CD14-positive monocyte (primary cell): ENCODE results near the gene NOP9. TPM values are rescaled to one million over a fixed set of nuclear protein-coding genes. Genes with fewer than 3 reads are reported as not detected.

Experiments used
- DNase-seq, 3 donors: peaks; one replicate each; pipeline ENCODE4 v3.0.0-alpha.2; 2011 to 2022
- H2AFZ ChIP-seq: 2 replicates; pipeline ENCODE4 v1.6.0; 2012; ENCODE audit warnings: mild to moderate bottlenecking, low read depth, low read length, inconsistent platforms; ENCODE audit not compliant: insufficient read depth, poor library complexity, severe bottlenecking
- H3K27ac ChIP-seq, 2 donors: 1 replicate in 1 of 2; 2 replicates in 1 of 2; pipeline ENCODE4 v1.5.1; 2012 to 2013; ENCODE audit warnings: low read length in 2 of 2, control low read depth in 1 of 2, inconsistent platforms in 1 of 2, low read depth in 1 of 2, mild to moderate bottlenecking in 1 of 2
- H3K27me3 ChIP-seq, 2 donors: one replicate each; pipeline versions ENCODE4 v1.6.0 to v1.6.1; 2011 to 2013; ENCODE audit warnings: low read length in 2 of 2; ENCODE audit not compliant: control insufficient read depth in 2 of 2, insufficient read depth in 2 of 2
- H3K36me3 ChIP-seq, 2 donors: replicated peaks in 1 of 2; 1 replicate in 1 of 2; 2 replicates in 1 of 2; pipeline versions ENCODE4 v1.5.1 to v1.6.1; 2012 to 2013; ENCODE audit warnings: low read length in 2 of 2, control low read depth in 1 of 2, inconsistent platforms in 1 of 2, mild to moderate bottlenecking in 1 of 2; ENCODE audit not compliant: insufficient read depth in 2 of 2, control insufficient read depth in 1 of 2
- H3K4me1 ChIP-seq, 2 donors: 1 replicate in 1 of 2; 2 replicates in 1 of 2; pipeline versions ENCODE4 v1.5.1 to v1.6.1; 2012 to 2013; ENCODE audit warnings: low read length in 2 of 2, control low read depth in 1 of 2, inconsistent platforms in 1 of 2, mild to moderate bottlenecking in 1 of 2, moderate library complexity in 1 of 2; ENCODE audit not compliant: insufficient read depth in 2 of 2, control insufficient read depth in 1 of 2
- H3K4me2 ChIP-seq: replicated peaks from 2 replicates; pipeline ENCODE3; 2012; ENCODE audit warnings: low read length, moderate library complexity, mild to moderate bottlenecking; ENCODE audit not compliant: poor library complexity, severe bottlenecking; ENCODE audit errors: extremely low read depth
- H3K4me3 ChIP-seq, 3 experiments: fragments of 200-600 bp in 1 of 3; sonication (generic) in 1 of 3; replicated peaks in 1 of 3; 1 replicate in 2 of 3; 2 replicates in 1 of 3; pipeline ENCODE4 v1.5.1; 2011 to 2013; ENCODE audit warnings: low read length in 3 of 3, mild to moderate bottlenecking in 3 of 3, control low read depth in 2 of 3, low read depth in 2 of 3, inconsistent platforms in 1 of 3, moderate library complexity in 1 of 3
- H3K79me2 ChIP-seq: 2 replicates; pipeline ENCODE4 v1.6.0; 2012; ENCODE audit warnings: mild to moderate bottlenecking, control low read depth, inconsistent platforms, low read length, moderate library complexity; ENCODE audit not compliant: insufficient read depth
- H3K9ac ChIP-seq: 2 replicates; pipeline ENCODE4 v1.6.0; 2017; ENCODE audit warnings: low read length, mild to moderate bottlenecking; ENCODE audit not compliant: insufficient read depth, poor library complexity, severe bottlenecking
- H3K9me3 ChIP-seq, 2 donors: replicated peaks in 1 of 2; 1 replicate in 1 of 2; 2 replicates in 1 of 2; pipeline versions ENCODE4 v1.5.1 to v1.6.1; 2012 to 2013; ENCODE audit warnings: low read length in 2 of 2, control low read depth in 1 of 2; ENCODE audit not compliant: control insufficient read depth in 1 of 2, insufficient read depth in 1 of 2
- H4K20me1 ChIP-seq: 2 replicates; pipeline ENCODE4 v1.6.0; 2012; ENCODE audit warnings: mild to moderate bottlenecking, low read length, control low read depth, moderate library complexity; ENCODE audit not compliant: insufficient read depth
- H3K27ac Mint-ChIP-seq, 7 donors: one replicate each; pipeline ENCODE4 v1.8.0; 2020; ENCODE audit warnings: mild to moderate bottlenecking in 7 of 7, mixed read lengths in 7 of 7, moderate library complexity in 6 of 7, inconsistent platforms in 2 of 7
- H3K27me3 Mint-ChIP-seq, 3 donors: one replicate each; pipeline ENCODE4 v1.8.0; 2021 to 2022; ENCODE audit warnings: low read depth in 3 of 3, mild to moderate bottlenecking in 3 of 3, mixed read lengths in 3 of 3, moderate library complexity in 3 of 3, inconsistent platforms in 1 of 3
- H3K36me3 Mint-ChIP-seq, 2 donors: one replicate each; pipeline ENCODE4 v1.8.0; 2020; ENCODE audit warnings: mixed read lengths in 2 of 2, inconsistent platforms in 1 of 2, mild to moderate bottlenecking in 1 of 2
- H3K4me1 Mint-ChIP-seq: one replicate; pipeline ENCODE4 v1.8.0; 2020; ENCODE audit warnings: mild to moderate bottlenecking, mixed read lengths
- H3K4me3 Mint-ChIP-seq, 2 donors: one replicate each; pipeline ENCODE4 v1.8.0; 2020; ENCODE audit warnings: mild to moderate bottlenecking in 2 of 2, mixed read lengths in 2 of 2, moderate library complexity in 1 of 2
- H3K9me3 Mint-ChIP-seq, 7 donors: one replicate each; pipeline ENCODE4 v1.8.0; 2020 to 2022; ENCODE audit warnings: mixed read lengths in 7 of 7, mild to moderate bottlenecking in 6 of 7, moderate library complexity in 6 of 7, inconsistent platforms in 2 of 7
- WGBS: methylation state at CpG from one replicate; pipeline ENCODE4 v1.1.5; 2013; ENCODE audit warnings: missing lambda C conversion rate; ENCODE audit not compliant: insufficient coverage; 5-methylcytosine and 5-hydroxymethylcytosine counted together
- intact Hi-C, 2 donors: fragments of 100-400 bp; cut with micrococcal nuclease; formaldehyde crosslinking; loops; one replicate each; pipeline versions ENCODE4 v1.15.0 to v1.15.1; 2023
- polyA plus RNA-seq, 3 donors: library from polyadenylated mRNA; depleted of rRNA in 1 of 3; unstranded in 2 of 3; stranded (reverse) in 1 of 3; fragments of 300-500 nt in 2 of 3; fragments of >200 nt in 1 of 3; fragmentation: Illumina TruSeq in 2 of 3; gene quantifications; 1 replicate in 2 of 3; 2 replicates in 1 of 3; pipeline ENCODE4 v1.2.3, GENCODE V29; 2012 to 2021
- TF ChIP-seq, protein P1 (sequence below): fragments of 200-600 bp; IDR thresholded peaks from one replicate; pipeline ENCODE4 v1.8.0; 2022; ENCODE audit warnings: antibody characterized with exemption, mild to moderate bottlenecking

The NOP9 gene
- polyA plus RNA-seq, 3 donors = 1.2 to 16.6 (median 1.3) TPM

DNA sequence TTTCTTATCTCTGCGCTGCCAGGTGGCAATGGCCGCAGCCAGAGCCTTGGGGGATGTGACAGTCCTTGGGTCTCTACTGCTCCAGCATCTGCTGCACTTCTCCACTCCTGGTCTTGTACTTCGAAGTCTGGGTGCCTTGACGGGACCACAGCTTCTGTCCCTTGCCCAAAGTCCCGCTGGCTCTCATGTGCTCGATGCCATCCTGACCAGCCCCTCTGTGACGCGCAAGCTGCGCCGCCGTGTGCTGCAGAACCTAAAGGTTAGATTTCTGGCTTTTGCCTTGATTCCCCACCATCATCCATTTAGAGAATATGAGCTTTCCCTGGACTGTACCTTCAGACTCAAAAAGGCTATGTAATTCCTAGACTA, 4.4 kb downstream of the NOP9 start:
- H2AFZ ChIP-seq = no peak overlapping the region
- DNase-seq = no peak
- no peaks in the 10 kb centered on the region for H3K27me3 ChIP-seq
- intact Hi-C loops = loop anchor here in 1 of 2 donors (10.0 kb wide), 1 partner anchor 89 kb away; the partner anchor contains the start of genes CHMP4A and MDP1
- H3K36me3 ChIP-seq = peaks cover 70 to 72% of the 10 kb centered on the region in 2 donors
- Mint-ChIP-seq H3K36me3 (peaks cover 76 to 79% of the 10 kb centered on the region in 2 donors), H3K9me3 (no peaks in the 10 kb centered on the region), H3K4me1 (peaks cover 39% of the 10 kb centered on the region), H3K4me3 (no peak overlapping the region), H3K27ac (peak overlapping the region in 5 of 7 donors; percentile 1 to 73 (median 46)), H3K27me3 (peaks cover 0 to under 1% (median 0%) of the 10 kb centered on the region in 3 donors)
- no peak overlapping the region for H3K4me2 ChIP-seq
- 97% methylated on average over 11 of the region's 11 CpGs for WGBS
- H3K4me1 ChIP-seq = peaks cover 30 to 39% of the 10 kb centered on the region in 2 donors
- TF ChIP-seq, protein P1, sequence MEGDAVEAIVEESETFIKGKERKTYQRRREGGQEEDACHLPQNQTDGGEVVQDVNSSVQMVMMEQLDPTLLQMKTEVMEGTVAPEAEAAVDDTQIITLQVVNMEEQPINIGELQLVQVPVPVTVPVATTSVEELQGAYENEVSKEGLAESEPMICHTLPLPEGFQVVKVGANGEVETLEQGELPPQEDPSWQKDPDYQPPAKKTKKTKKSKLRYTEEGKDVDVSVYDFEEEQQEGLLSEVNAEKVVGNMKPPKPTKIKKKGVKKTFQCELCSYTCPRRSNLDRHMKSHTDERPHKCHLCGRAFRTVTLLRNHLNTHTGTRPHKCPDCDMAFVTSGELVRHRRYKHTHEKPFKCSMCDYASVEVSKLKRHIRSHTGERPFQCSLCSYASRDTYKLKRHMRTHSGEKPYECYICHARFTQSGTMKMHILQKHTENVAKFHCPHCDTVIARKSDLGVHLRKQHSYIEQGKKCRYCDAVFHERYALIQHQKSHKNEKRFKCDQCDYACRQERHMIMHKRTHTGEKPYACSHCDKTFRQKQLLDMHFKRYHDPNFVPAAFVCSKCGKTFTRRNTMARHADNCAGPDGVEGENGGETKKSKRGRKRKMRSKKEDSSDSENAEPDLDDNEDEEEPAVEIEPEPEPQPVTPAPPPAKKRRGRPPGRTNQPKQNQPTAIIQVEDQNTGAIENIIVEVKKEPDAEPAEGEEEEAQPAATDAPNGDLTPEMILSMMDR = no peak
- peaks cover 79% of the 10 kb centered on the region for H3K79me2 ChIP-seq
- no peak overlapping the region for H3K9ac ChIP-seq
- no peak overlapping the region for H3K4me3 ChIP-seq
- no peaks in the 10 kb centered on the region for H3K9me3 ChIP-seq
- peaks cover 45% of the 10 kb centered on the region for H4K20me1 ChIP-seq
- no peak overlapping the region for H3K27ac ChIP-seq

DNA sequence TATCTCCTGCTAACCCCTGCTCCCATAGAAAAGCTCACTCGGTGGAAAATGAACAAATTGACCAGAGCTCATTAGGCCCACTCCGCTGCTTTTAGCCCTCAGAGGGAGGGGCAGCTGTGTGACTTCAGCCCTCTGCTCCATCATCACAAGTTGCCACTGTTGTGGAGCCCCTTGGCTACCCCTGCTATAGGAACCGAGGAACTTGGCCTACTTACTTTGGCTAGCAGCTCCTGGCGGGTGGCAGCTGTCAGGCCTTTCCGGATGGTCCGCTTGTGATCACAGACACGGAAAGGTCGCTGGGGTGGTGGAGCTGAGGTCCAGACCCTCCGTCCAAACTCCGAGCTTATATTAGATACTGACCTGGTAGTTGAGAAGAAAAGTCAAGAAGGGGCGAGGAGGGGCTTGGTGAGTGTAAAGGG, 7.5 kb downstream of the NOP9 start:
- Histone ChIP-seq H3K4me2 (no peak overlapping the region), H3K9ac (no peak overlapping the region), H3K4me3 (no peak overlapping the region), H2AFZ (no peak overlapping the region), H3K4me1 (peaks cover 40 to 47% of the 10 kb centered on the region in 2 donors), H3K27ac (peak overlapping the region in 1 of 2 donors; percentile 57), H4K20me1 (peaks cover 62% of the 10 kb centered on the region), H3K36me3 (peaks cover 61 to 70% of the 10 kb centered on the region in 2 donors), H3K27me3 (no peaks in the 10 kb centered on the region), H3K9me3 (no peaks in the 10 kb centered on the region), H3K79me2 (peaks cover 80% of the 10 kb centered on the region)
- H3K4me1 Mint-ChIP-seq = peaks cover 43% of the 10 kb centered on the region
- peaks cover 0 to 2% (median 0%) of the 10 kb centered on the region in 7 donors for H3K9me3 Mint-ChIP-seq
- no peak for DNase-seq
- H3K27ac Mint-ChIP-seq = peak overlapping the region in 5 of 7 donors; percentile 22 to 83 (median 60)
- intact Hi-C loops = loop anchor here in 1 of 2 donors (10.0 kb wide), 1 partner anchor 92 kb away; the partner anchor contains the start of genes CHMP4A and MDP1
- TF ChIP-seq, protein P1 = no peak
- no peak overlapping the region for H3K4me3 Mint-ChIP-seq
- no peaks in the 10 kb centered on the region for H3K27me3 Mint-ChIP-seq
- 86% methylated on average over 11 of the region's 11 CpGs for WGBS
- peaks cover 71 to 79% of the 10 kb centered on the region in 2 donors for H3K36me3 Mint-ChIP-seq
